Amniotic epithelial cell (primary cell): ENCODE data around the gene TMPO.
"Not testable (repeated sequence)": the region's sequence is repeated elsewhere in the genome, so short reads cannot be mapped to it uniquely, and the experiment has no call there.

ENCODE experiments used
- DNase-seq: peaks from one replicate; pipeline ENCODE4 v3.0.0-alpha.2; 2010; ENCODE audit warnings: low read depth

The TMPO gene

DNA sequence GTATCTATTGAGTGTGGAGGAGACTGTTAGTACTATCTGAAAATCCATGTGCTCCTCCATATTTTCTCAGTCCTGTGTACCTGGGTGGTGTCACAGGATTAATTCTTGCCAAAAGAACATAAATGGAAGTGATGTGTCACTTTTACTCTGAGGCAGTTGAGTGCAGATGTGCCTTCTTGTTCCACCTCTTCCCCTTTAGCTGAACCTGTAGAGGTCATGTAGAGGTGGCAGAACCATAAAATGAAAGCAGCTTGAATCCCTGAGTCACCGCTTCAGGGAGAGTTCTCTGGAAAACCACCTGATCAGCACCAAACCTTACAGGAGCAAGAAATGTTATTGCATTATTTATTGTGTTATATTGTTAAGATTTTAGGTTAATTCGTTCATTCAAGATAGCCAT lies 63.4 kb downstream of the TMPO start:
- DNase-seq: no peak

DNA sequence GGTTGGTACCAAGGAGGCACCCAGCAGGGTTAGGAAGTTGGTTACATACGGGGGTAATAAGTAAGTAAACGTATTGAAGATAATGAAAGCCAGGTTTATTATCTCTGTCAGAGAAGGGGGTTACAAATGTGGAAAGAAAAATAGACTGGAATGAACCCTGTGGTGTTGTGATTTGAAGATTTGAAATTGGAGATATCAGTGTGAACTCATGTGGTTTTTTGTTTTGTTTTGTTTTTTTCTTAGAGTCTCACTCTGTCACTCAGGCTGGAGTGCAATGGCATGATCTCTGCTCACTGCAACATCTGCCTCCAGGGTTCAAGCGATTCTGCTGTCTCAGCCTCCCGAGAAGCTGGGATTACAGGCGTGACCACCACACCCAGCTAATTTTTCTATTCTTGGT lies 64.0 kb downstream of the TMPO start:
- DNase-seq: no peak

DNA sequence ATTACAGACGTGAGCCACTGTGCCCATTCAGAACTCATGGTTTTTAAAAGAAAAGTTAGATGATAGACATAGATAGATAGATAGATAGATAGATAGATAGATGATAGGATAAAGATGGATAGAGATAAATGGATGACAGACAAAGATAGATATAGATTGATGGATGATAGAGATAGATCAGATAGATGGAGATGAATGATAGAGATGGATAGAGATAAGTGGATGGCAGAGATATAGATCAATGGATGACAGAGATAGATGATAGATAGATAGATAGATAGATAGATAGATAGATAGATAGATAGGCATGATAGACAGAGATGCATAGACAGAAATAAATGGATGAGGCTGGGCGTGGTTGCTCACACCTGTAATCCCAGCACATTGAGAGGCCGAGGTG lies 64.4 kb downstream of the TMPO start:
- DNase-seq: no peak

DNA sequence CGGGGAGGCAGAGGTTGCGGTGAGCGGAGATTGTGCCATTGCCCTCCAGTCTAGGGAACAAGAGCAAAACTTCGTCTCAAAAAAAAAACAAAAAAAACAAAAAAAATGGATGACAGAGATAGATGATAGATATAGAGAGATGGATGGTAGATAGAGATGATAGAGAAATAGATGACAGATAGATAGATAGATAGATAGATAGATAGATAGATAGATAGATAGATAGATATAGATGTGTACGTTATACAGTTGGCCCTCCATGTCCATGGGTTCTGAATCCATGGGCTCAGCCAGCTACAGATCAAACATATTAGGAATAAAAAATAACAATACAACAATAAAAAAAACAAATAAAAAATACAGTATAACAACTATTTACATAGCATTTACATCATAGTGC lies 65.3 kb downstream of the TMPO start:
- DNase-seq: no peak

DNA sequence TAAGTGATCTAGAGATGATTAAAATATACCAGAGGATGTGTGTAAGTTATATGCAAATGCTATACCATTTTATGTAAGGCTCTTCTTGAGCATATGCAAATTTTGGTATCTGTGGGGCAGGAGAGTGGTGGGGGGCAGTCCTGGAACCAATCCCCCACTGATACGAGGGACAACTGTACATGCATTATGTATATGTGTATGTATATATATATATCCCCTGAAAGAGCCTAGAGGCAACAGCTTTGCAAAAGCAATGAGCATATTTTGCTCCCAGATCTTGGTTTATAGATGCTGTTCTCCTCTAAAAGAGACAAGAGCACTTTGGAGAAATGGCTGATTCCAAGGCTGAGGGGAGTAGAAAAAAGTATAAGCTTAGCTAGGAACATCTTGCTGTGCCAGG lies 65.7 kb downstream of the TMPO start:
- no peak for DNase-seq

DNA sequence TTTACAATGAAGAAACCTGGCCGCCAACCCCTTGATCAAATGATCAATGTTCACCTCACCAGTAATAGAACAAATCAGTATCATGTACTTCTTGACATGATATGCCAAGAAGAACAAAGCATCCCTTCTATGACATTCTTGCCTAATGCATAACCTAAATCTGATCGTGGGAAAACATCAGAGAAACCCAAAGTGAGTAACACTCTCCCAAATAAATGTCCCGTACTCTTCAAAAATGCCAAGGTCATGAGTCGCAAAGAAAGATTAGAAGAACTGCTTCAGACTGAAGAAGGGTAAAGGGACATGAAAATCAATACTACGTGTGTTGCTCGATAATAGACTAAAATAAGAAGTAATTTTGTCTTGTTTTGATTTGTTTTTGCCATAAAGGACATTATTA lies 66.7 kb downstream of the TMPO start:
- DNase-seq: peak; percentile 23

- DNase-seq: peak; percentile 26
Measured at GRCh38 chr12:98587084-98587483, 71.7 kb downstream of the TMPO start.

DNA sequence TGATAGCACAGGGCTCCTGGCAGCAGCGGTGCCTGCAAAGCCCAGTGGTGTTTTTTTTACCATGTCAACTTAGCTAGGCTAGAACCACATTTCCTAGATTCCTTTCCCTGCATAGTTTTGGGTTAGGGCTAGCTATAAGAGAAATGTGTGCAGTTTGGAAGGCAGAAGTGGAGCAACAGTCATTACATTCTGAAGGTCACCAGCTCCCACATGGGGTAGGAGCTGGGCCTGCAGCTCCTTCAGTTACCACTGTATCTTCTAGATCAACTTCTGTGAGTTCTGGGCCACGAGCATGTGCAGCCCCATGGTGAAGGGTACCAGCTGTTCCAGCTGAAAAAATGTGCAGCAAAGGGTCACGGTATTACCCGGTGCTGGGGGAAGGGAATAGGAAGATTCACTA lies 75.8 kb downstream of the TMPO start:
- peak; percentile 29 for DNase-seq

- DNase-seq: peak; percentile 52
Measured at GRCh38 chr12:98592825-98593322, 77.5 kb downstream of the TMPO start.

GRCh38 chr12:98593351-98594049 lies 78.1 kb downstream of the TMPO start, which contains the start of gene SLC25A3:
Gene SLC25A3, plus strand, starts transcription at chr12:98593686. Its CDS starts 293 bp downstream, at chr12:98593979.
- DNase-seq: peak; percentile 97

DNA sequence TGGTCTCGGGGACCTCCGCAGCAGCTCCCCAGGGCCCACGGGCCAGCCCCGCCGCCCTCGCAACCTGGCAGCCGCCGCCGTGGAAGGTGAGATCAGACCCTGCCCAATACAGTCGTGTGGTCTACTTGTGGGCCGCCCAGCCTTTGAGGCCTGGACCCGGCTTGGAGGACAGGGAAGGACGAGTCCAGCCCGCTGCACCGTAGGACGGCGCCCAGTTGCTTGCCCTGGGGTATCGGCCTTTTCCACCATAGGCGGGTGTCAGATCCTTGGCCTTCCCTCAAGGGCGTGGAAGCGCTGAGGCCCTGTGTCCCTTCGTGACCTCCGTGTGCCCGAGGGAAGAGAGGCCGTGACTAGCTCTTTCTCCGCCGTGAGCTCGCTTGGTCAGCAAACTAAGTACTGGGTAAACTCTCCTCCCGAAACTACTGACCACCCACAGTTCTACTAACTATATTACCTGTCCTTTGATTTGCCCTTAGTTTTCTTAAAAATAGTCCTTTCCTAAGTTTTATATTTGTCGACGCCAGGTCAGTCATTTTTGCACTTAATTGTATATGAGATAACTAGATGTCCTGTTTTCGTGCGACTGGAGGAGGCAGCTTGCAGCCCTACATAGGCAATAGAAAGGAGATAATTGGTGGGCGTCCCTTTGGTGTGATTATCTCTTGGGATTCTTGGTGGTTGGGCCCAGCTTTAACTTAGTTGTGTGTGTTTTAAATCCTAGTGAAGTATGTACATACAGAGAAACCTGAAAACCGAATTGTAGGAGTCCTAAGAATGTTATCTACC lies 78.9 kb downstream of the TMPO start:
- DNase-seq: no peak

- peak; percentile 62 for DNase-seq
Measured at GRCh38 chr12:98595243-98595988, 80.0 kb downstream of the TMPO start.

DNA sequence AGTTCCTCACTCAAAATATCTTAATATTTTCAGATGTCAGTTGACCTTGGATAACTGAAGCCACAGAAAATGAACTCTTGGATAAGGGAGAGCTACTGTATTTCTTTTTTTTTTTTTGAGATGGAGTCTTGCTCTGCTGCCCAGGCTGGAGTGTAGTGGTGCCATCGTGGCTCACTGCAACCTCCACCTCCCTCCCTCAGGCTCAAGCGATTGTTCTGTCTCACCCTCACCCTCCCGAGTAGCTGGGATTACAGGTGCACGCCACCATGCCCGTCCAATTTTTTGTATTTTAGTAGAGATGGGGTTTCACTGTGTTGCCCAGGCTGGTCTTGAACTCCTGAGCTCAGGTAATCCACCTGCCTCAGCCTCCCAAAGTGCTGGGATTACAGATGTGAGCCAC lies 81.9 kb downstream of the TMPO start:
- DNase-seq: not testable (repeated sequence)
